Measurements from ENCODE around the gene AIFM2. TPM values are rescaled to one million over a fixed set of nuclear protein-coding genes. Genes with fewer than 3 reads are reported as not detected.

Gene AIFM2
- total and polyA plus RNA-seq, 9 of the 15 experiments (the other 6 are each of a cell fraction or from before 2014, with no cell fraction given) = 2.7 to 14.1 (median 9.2) TPM

DNA sequence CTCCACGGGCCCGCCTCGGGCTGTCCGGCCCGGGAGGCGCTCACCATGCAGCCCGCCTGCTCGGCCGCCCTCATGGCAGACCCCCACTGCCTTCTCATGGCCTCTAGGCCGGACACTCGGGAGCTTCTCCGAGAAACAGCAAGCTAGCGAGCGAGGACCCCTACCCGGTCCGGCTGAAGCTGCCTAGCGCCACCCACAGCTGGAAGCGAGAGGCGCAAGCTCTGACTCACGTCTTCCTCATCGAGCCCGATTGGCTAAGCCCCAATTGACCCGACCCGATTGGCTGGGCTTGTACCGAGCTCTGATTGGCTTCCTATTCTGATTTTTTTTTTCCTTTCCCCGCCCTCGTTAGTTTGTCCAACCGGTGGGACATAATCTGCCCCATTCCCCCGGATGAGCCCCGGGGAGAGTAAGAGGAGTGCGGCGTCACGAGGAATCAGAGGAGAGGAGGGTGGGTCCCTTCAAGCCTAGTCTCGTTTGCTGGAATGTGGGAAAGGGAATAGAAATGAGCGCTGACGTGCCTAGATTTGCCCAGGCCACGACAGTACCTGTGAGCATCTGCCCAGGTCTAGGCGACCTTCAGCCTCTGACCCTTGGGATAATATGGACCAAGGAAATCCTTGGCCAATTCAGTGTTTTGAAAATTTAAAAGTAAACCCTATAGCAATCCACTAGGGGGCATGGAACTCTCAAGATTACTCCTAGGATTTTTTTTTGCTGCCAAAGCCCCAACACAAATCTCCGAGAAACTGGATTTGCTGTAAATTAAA, 14.0 kb upstream of the AIFM2 start, which contains the start of gene TYSND1:
Gene TYSND1 (minus strand): TSS at position 212 of the 770 bp plus-strand sequence. CDS start 114 bp downstream, at position 98.
- Histone ChIP-seq H2AFZ (ENCODE audit: low read depth, low read length) (no peak within 1 kb of the TSS), H3K36me3 (ENCODE audit: control insufficient read depth, insufficient read depth, low read length) (peaks cover 66% of the 10 kb centered on the region), H3K79me2 (ENCODE audit: control insufficient read depth, insufficient read depth, low read length) (no peaks in the 10 kb centered on the region; the same call in 2 of the 3 replicates), H3K27me3 (ENCODE audit: control insufficient read depth in 2 of 2, insufficient read depth in 2 of 2, low read length in 2 of 2) (no peaks in the 10 kb centered on the region), H3K9ac (ENCODE audit: insufficient read depth in 1 of 2, low read depth in 2 of 2, low read length in 2 of 2) (no peak within 1 kb of the TSS), H3K4me1 (replicated peaks in 1 of 2; ENCODE audit: control insufficient read depth in 2 of 2, insufficient read depth in 2 of 2, low read length in 2 of 2) (peaks cover 0 to 7% of the 10 kb centered on the region in 2 experiments; a peak in 2 of 5 replicates), H3K9me1 (ENCODE audit: control insufficient read depth, insufficient read depth, low read length) (peaks cover 3% of the 10 kb centered on the region), H3K4me2 (ENCODE audit: insufficient read depth, low read length) (no peak within 1 kb of the TSS), H4K20me1 (replicated peaks; ENCODE audit: control insufficient read depth, insufficient read depth, low read length) (0 out of 2 replicates have a peak, but pooled peaks cover 11% of the 10 kb centered on the region), H3K9me3 (replicated peaks; ENCODE audit: control insufficient read depth, insufficient read depth, low read depth, low read length) (peaks cover 6% of the 10 kb centered on the region), H3K27ac (ENCODE audit: extremely low read depth, low read depth, low read length) (no peak within 1 kb of the TSS), H3K4me3 (no peak within 1 kb of the TSS)
- ATAC-seq = 0 out of 3 replicates have a peak, but pooled peaks have one; percentile 27
- peak in 2 of 4 experiments; percentile 46 to 58 for DNase-seq (ENCODE audit: extremely low read depth in 1 of 4, low spot score in 3 of 4)
- ChIA-PET CTCF (ENCODE audit: low intra/inter-chr PET ratio) (no interaction called here), POLR2A (interaction anchor here (0.6 kb wide), 1 partner anchor 1026 kb away, joined by 3 read pairs; no protein-coding TSS in a partner anchor)
- 98% methylated on average over 36 of the region's 39 CpGs for WGBS (ENCODE audit: insufficient coverage, low coverage, missing lambda C conversion rate)
- no peak for FAIRE-seq
- in situ Hi-C loops (cut with MboI) = no loop called here
- intact Hi-C loops (cut with micrococcal nuclease) = no loop called here
- no TSS peak for BruUV-seq (replicated peaks)
- TF ChIP-seq ZNF589 (CRISPR knock-in tag; IDR thresholded peaks at IDR 0.05; ENCODE audit: low read depth) (no peak), SAFB2 (IDR thresholded peaks at IDR 0.05; ENCODE audit: borderline replicate concordance, low read depth, low read length, severe bottlenecking) (no peak), HLTF (IDR thresholded peaks at IDR 0.05) (no peak), SP2 (IDR thresholded peaks at IDR 0.05; ENCODE audit: extremely low read depth, low read depth, low read length, poor library complexity, severe bottlenecking) (no peak), CHD4 (IDR thresholded peaks at IDR 0.05; ENCODE audit: insufficient read depth, insufficient replicate concordance, low read depth, low read length, poor library complexity, severe bottlenecking) (no peak), TAF9B (IDR thresholded peaks at IDR 0.05; ENCODE audit: partially characterized antibody) (no peak), POLR2A (conservative IDR thresholded peaks at IDR 0.05) (0 out of 2 replicates have a peak, but pooled peaks have one; percentile 20), TFAM (CRISPR knock-in tag; conservative IDR thresholded peaks at IDR 0.05) (no peak), DIDO1 (tag; IDR thresholded peaks at IDR 0.05; ENCODE audit: low read depth) (no peak), CBFB (CRISPR knock-in tag; IDR thresholded peaks at IDR 0.05) (no peak), TRIM24 (IDR thresholded peaks at IDR 0.05) (no peak), ZNF12 (CRISPR knock-in tag; IDR thresholded peaks at IDR 0.05) (no peak), POLR2AphosphoS5 (IDR thresholded peaks at IDR 0.05; ENCODE audit: control insufficient read depth, insufficient read depth, low read depth, low read length) (no peak), POLR2G (IDR thresholded peaks at IDR 0.05; ENCODE audit: low read depth, low read length) (peak; percentile 18; the same call in 1 of the 2 replicates), HOXB6 (CRISPR knock-in tag; IDR thresholded peaks at IDR 0.05; ENCODE audit: borderline replicate concordance) (no peak), ZKSCAN8 (CRISPR knock-in tag; IDR thresholded peaks at IDR 0.05) (no peak)
- TF ChIP-seq, protein P1, sequence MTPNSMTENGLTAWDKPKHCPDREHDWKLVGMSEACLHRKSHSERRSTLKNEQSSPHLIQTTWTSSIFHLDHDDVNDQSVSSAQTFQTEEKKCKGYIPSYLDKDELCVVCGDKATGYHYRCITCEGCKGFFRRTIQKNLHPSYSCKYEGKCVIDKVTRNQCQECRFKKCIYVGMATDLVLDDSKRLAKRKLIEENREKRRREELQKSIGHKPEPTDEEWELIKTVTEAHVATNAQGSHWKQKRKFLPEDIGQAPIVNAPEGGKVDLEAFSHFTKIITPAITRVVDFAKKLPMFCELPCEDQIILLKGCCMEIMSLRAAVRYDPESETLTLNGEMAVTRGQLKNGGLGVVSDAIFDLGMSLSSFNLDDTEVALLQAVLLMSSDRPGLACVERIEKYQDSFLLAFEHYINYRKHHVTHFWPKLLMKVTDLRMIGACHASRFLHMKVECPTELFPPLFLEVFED (CRISPR knock-in tag; conservative IDR thresholded peaks at IDR 0.05) = no peak
- TF ChIP-seq, protein P2, sequence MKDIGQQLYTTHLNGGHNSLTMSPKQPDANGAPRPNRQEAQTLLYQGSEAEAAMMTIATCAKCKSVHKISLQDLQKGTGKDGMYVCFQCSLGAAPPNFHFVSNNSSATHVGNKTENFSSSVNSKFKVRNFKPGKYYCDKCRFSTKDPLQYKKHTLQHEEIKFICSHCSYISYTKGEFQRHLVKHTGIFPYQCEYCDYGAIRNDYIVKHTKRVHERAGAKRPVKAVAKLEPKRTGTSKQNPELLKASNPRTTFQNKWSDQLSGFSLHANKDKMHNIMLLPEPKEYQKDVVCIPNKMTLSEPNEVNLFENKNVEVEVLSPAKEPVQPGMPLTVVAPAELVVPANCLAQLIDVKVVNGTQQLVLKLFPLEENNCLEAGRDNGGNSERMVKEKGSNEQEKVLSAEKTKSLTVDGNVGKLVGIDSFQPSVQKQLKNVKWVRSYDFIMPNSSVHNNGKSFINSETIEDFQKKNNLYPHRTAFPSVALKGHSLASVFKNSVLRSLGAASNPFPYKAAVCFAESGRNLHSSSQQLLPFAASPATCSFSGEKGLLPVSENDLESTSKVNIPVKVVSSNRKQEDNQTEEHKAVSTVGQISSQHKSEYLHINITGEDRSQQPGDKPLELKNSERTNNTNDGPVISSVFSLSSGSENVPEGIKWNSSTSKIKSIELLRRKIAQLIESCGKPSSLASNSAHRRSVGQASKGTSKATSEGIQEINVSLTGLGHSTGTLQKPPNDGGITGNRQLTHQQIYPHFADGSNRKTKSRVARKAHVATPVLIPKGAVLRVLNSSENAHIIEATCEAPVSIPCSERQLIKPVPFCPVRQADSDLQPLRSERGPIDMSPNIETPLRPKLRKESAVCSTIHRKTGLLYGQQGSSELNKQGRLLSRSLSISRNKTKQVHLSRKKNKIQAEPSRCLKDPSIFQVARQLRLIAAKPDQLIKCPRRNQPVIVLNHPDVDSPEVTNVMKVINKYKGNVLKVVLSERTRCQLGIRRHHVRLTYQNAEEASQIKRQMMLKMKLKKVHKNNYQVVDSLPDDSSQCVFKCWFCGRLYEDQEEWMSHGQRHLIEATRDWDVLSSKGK (CRISPR knock-in tag; IDR thresholded peaks at IDR 0.05) = no peak
